ENCODE results near the gene LEO1. TPM values are rescaled to one million over a fixed set of nuclear protein-coding genes. Genes with fewer than 3 reads are reported as not detected.
A peak's percentile ranks its signal among the peaks of the same experiment; 100 is the strongest.

LEO1 gene
- total and polyA plus RNA-seq, 2 of the 13 experiments (the other 11 are each of a cell fraction or from before 2014, with no cell fraction given): 17.0 to 60.3 TPM

DNA sequence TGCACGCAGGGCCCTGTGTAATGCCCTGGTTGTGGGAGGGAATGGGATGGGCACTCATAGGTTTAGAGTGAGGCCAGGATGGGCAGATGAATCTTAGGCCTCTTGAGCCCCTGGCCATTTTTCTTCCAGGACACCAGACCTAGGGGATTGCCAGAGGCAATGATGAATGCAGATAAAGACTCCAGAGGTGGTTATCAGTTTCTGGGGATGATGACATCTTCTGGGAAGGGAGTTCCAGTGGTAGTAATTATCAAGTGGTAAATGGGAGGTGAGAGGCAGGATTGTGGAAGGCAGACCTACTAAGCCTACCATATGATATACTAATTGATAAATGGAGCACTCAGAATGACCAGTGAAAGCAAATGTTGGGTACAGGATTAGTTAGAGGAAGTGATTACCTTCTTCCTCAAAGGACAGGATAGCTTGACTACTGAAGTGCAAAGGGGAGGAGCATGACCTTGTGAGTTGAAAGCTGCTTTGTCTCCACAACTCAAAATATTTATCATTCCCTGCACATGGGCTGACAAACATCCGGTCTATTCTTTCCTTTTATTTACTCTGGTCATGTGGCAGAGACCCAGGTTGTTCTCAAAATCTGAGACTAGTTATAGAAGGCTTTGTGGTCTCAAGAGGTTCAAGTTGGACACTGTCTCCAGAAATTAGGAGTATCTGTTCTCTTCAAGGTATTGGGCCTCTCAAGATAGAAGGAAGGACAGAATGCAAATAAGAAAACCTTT is 37.3 kb upstream of the LEO1 start (continued):
- TF ChIP-seq, protein P1, sequence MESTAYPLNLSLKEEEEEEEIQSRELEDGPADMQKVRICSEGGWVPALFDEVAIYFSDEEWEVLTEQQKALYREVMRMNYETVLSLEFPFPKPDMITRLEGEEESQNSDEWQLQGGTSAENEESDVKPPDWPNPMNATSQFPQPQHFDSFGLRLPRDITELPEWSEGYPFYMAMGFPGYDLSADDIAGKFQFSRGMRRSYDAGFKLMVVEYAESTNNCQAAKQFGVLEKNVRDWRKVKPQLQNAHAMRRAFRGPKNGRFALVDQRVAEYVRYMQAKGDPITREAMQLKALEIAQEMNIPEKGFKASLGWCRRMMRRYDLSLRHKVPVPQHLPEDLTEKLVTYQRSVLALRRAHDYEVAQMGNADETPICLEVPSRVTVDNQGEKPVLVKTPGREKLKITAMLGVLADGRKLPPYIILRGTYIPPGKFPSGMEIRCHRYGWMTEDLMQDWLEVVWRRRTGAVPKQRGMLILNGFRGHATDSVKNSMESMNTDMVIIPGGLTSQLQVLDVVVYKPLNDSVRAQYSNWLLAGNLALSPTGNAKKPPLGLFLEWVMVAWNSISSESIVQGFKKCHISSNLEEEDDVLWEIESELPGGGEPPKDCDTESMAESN (CRISPR knock-in tag; conservative IDR thresholded peaks at IDR 0.05): no peak
- TF ChIP-seq, protein P2, sequence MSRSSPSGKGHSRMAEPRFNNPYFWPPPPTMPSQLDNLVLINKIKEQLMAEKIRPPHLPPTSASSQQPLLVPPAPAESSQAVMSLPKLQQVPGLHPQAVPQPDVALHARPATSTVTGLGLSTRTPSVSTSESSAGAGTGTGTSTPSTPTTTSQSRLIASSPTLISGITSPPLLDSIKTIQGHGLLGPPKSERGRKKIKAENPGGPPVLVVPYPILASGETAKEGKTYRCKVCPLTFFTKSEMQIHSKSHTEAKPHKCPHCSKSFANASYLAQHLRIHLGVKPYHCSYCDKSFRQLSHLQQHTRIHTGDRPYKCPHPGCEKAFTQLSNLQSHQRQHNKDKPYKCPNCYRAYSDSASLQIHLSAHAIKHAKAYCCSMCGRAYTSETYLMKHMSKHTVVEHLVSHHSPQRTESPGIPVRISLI (CRISPR knock-in tag; IDR thresholded peaks at IDR 0.05; ENCODE audit: borderline replicate concordance): 0 out of 2 replicates have a peak, but pooled peaks have one; percentile 29
- no peak for TF ChIP-seq EZH2 (conservative IDR thresholded peaks at IDR 0.05; ENCODE audit: low read depth, low read length)
- no peak for TF ChIP-seq CREB1 (IDR thresholded peaks at IDR 0.05)
- TF ChIP-seq CREB1 (CRISPR knock-in tag; IDR thresholded peaks at IDR 0.05): peak; percentile 75
- peak; percentile 83; the same call in 1 of the 2 replicates for TF ChIP-seq FOXJ3 (CRISPR knock-in tag; IDR thresholded peaks at IDR 0.05; ENCODE audit: borderline replicate concordance)
- no peak for TF ChIP-seq ZNF678 (CRISPR knock-in tag; IDR thresholded peaks at IDR 0.05)
- TF ChIP-seq GATAD1 (CRISPR knock-in tag; IDR thresholded peaks at IDR 0.05): no peak
- TF ChIP-seq, protein P3, sequence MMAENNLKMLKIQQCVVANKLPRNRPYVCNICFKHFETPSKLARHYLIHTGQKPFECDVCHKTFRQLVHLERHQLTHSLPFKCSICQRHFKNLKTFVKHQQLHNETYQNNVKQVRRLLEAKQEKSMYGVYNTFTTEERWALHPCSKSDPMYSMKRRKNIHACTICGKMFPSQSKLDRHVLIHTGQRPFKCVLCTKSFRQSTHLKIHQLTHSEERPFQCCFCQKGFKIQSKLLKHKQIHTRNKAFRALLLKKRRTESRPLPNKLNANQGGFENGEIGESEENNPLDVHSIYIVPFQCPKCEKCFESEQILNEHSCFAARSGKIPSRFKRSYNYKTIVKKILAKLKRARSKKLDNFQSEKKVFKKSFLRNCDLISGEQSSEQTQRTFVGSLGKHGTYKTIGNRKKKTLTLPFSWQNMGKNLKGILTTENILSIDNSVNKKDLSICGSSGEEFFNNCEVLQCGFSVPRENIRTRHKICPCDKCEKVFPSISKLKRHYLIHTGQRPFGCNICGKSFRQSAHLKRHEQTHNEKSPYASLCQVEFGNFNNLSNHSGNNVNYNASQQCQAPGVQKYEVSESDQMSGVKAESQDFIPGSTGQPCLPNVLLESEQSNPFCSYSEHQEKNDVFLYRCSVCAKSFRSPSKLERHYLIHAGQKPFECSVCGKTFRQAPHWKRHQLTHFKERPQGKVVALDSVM (CRISPR knock-in tag; IDR thresholded peaks at IDR 0.05): no peak
- TF ChIP-seq SSRP1 (CRISPR knock-in tag; IDR thresholded peaks at IDR 0.05): peak; percentile 72; the same call in 1 of the 2 replicates
- TF ChIP-seq, protein P4, sequence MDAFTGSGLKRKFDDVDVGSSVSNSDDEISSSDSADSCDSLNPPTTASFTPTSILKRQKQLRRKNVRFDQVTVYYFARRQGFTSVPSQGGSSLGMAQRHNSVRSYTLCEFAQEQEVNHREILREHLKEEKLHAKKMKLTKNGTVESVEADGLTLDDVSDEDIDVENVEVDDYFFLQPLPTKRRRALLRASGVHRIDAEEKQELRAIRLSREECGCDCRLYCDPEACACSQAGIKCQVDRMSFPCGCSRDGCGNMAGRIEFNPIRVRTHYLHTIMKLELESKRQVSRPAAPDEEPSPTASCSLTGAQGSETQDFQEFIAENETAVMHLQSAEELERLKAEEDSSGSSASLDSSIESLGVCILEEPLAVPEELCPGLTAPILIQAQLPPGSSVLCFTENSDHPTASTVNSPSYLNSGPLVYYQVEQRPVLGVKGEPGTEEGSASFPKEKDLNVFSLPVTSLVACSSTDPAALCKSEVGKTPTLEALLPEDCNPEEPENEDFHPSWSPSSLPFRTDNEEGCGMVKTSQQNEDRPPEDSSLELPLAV (CRISPR knock-in tag; conservative IDR thresholded peaks at IDR 0.05; ENCODE audit: low read depth): no peak
- no peak for TF ChIP-seq ZNF326 (CRISPR knock-in tag; IDR thresholded peaks at IDR 0.05; ENCODE audit: borderline replicate concordance)
- peak; percentile 96 for TF ChIP-seq ZKSCAN5 (CRISPR knock-in tag; IDR thresholded peaks at IDR 0.05)
- peak; percentile 91 for TF ChIP-seq FOXK1 (CRISPR knock-in tag; IDR thresholded peaks at IDR 0.05; ENCODE audit: borderline replicate concordance, low read depth)
- TF ChIP-seq, protein P5, sequence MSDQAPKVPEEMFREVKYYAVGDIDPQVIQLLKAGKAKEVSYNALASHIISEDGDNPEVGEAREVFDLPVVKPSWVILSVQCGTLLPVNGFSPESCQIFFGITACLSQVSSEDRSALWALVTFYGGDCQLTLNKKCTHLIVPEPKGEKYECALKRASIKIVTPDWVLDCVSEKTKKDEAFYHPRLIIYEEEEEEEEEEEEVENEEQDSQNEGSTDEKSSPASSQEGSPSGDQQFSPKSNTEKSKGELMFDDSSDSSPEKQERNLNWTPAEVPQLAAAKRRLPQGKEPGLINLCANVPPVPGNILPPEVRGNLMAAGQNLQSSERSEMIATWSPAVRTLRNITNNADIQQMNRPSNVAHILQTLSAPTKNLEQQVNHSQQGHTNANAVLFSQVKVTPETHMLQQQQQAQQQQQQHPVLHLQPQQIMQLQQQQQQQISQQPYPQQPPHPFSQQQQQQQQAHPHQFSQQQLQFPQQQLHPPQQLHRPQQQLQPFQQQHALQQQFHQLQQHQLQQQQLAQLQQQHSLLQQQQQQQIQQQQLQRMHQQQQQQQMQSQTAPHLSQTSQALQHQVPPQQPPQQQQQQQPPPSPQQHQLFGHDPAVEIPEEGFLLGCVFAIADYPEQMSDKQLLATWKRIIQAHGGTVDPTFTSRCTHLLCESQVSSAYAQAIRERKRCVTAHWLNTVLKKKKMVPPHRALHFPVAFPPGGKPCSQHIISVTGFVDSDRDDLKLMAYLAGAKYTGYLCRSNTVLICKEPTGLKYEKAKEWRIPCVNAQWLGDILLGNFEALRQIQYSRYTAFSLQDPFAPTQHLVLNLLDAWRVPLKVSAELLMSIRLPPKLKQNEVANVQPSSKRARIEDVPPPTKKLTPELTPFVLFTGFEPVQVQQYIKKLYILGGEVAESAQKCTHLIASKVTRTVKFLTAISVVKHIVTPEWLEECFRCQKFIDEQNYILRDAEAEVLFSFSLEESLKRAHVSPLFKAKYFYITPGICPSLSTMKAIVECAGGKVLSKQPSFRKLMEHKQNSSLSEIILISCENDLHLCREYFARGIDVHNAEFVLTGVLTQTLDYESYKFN (CRISPR knock-in tag; conservative IDR thresholded peaks at IDR 0.05): peak; percentile 96
- TF ChIP-seq ZEB1 (IDR thresholded peaks at IDR 0.05; ENCODE audit: insufficient replicate concordance, low read depth): peak; percentile 55

All from HepG2 (cell line).